WTC11 (cell line): ENCODE data around the gene NCOA3. TPM values are rescaled to one million over a fixed set of nuclear protein-coding genes. Genes with fewer than 3 reads are reported as not detected.

ENCODE experiments used
- ATAC-seq: fragments of 200-7000 bp; cut with Tn5 transposase; 2 replicates; pipeline ENCODE4 v1.10.0; 2021; ENCODE audit warnings: mild to moderate bottlenecking, moderate library complexity
- CTCF ChIA-PET: fragments of 300-600 bp; sonication (Branson Sonifier 250); formaldehyde crosslinking; loops from one replicate; lab custom pipeline; 2021; ENCODE audit warnings: antibody characterized with exemption; lab: Charles Lee
- POLR2A ChIA-PET: fragments of 350-600 bp; sonication (Branson Sonifier 250); formaldehyde crosslinking; loops from one replicate; lab custom pipeline; 2021; ENCODE audit warnings: antibody characterized with exemption; lab: Charles Lee
- DNase-seq: peaks from one replicate; pipeline ENCODE4 v3.0.0; 2021; ENCODE audit warnings: low spot score
- H3K27ac Mint-ChIP-seq: 2 replicates; pipeline ENCODE4 v1.8.0; 2021; ENCODE audit warnings: mixed read lengths
- H3K27me3 Mint-ChIP-seq: 2 replicates; pipeline ENCODE4 v1.8.0; 2021; ENCODE audit warnings: low read depth, mild to moderate bottlenecking, moderate library complexity, mixed read lengths
- H3K36me3 Mint-ChIP-seq: 2 replicates; pipeline ENCODE4 v1.8.0; 2021; ENCODE audit warnings: mixed read lengths
- H3K4me1 Mint-ChIP-seq: 2 replicates; pipeline ENCODE4 v1.8.0; 2022; ENCODE audit warnings: mixed read lengths
- H3K4me3 Mint-ChIP-seq: 2 replicates; pipeline ENCODE4 v1.8.0; 2021; ENCODE audit warnings: mild to moderate bottlenecking, moderate library complexity, mixed read lengths
- H3K9me3 Mint-ChIP-seq: 2 replicates; pipeline ENCODE4 v1.8.0; 2021; ENCODE audit warnings: mixed read lengths
- CBFB ChIP-seq: sonication (generic); formaldehyde crosslinking; IDR thresholded peaks from 2 replicates; pipeline ENCODE4 v1.8.1; 2022; ENCODE audit warnings: mild to moderate bottlenecking, low read depth, missing genetic modification reagents
- GRHL2 ChIP-seq: fragments of 250-450 bp; sonication (Bioruptor Pico); IDR thresholded peaks from 2 replicates; pipeline ENCODE4 v1.8.0; 2022; ENCODE audit warnings: mild to moderate bottlenecking, moderate library complexity; ENCODE audit not compliant: insufficient replicate concordance, severe bottlenecking
- IRF2 ChIP-seq: sonication (generic); formaldehyde crosslinking; IDR thresholded peaks from 2 replicates; pipeline ENCODE4 v1.8.0; 2022; ENCODE audit warnings: low read depth, missing genetic modification reagents, borderline replicate concordance
- MYBL2 ChIP-seq: sonication (generic); formaldehyde crosslinking; IDR thresholded peaks from 2 replicates; pipeline ENCODE4 v1.8.1; 2023; ENCODE audit warnings: mild to moderate bottlenecking, moderate library complexity, missing genetic modification reagents
- NFE2L1 ChIP-seq: sonication (generic); formaldehyde crosslinking; IDR thresholded peaks from 2 replicates; pipeline ENCODE4 v1.8.1; 2023; ENCODE audit warnings: missing genetic modification reagents
- NR3C1 ChIP-seq: sonication (generic); formaldehyde crosslinking; conservative IDR thresholded peaks from 2 replicates; pipeline ENCODE4 v1.8.1; 2023; ENCODE audit warnings: low read depth, mild to moderate bottlenecking, missing genetic modification reagents
- RELA ChIP-seq: sonication (generic); formaldehyde crosslinking; IDR thresholded peaks from 2 replicates; pipeline ENCODE4 v1.8.1; 2022; ENCODE audit warnings: missing genetic modification reagents, mild to moderate bottlenecking, borderline replicate concordance
- RORB ChIP-seq: fragments of 250-450 bp; sonication (Bioruptor Pico); IDR thresholded peaks from 2 replicates; pipeline ENCODE4 v1.9.0; 2021; ENCODE audit warnings: mild to moderate bottlenecking
- SMAD4 ChIP-seq: sonication (generic); formaldehyde crosslinking; IDR thresholded peaks from 2 replicates; pipeline ENCODE4 v1.8.0; 2022; ENCODE audit warnings: mild to moderate bottlenecking, missing genetic modification reagents
- ZNF317 ChIP-seq: sonication (generic); formaldehyde crosslinking; IDR thresholded peaks from 2 replicates; pipeline ENCODE4 v1.8.1; 2023; ENCODE audit warnings: low read depth, mild to moderate bottlenecking, moderate library complexity, missing genetic modification reagents, borderline replicate concordance
- ZNF416 ChIP-seq: fragments of 250-450 bp; sonication (Bioruptor Pico); IDR thresholded peaks from 2 replicates; pipeline ENCODE4 v1.9.0; 2021; ENCODE audit warnings: mild to moderate bottlenecking, inconsistent platforms
- total RNA-seq: library from RNA; stranded (reverse); gene quantifications from 3 replicates; pipeline ENCODE4 v1.2.3, GENCODE V29; 2021
- TF ChIP-seq, protein P1 (sequence below): sonication (generic); formaldehyde crosslinking; IDR thresholded peaks from 2 replicates; pipeline ENCODE4 v1.8.1; 2023; ENCODE audit warnings: mild to moderate bottlenecking, missing genetic modification reagents, moderate library complexity
- TF ChIP-seq, protein P2 (sequence below): sonication (generic); formaldehyde crosslinking; IDR thresholded peaks from 2 replicates; pipeline ENCODE4 v1.8.1; 2023; ENCODE audit warnings: mild to moderate bottlenecking, missing genetic modification reagents
- TF ChIP-seq, protein P3 (sequence below): sonication (generic); formaldehyde crosslinking; IDR thresholded peaks from 2 replicates; pipeline ENCODE4 v1.8.0; 2022; ENCODE audit warnings: mild to moderate bottlenecking, missing genetic modification reagents
- TF ChIP-seq, protein P4 (sequence below): sonication (generic); formaldehyde crosslinking; IDR thresholded peaks from 2 replicates; pipeline ENCODE4 v1.8.0; 2022; ENCODE audit warnings: mild to moderate bottlenecking, missing genetic modification reagents
- TF ChIP-seq, protein P5 (sequence below): fragments of 250-450 bp; sonication (Bioruptor Pico); conservative IDR thresholded peaks from 2 replicates; pipeline ENCODE4 v1.9.0; 2021; ENCODE audit warnings: mild to moderate bottlenecking
- TF ChIP-seq, protein P6 (sequence below): sonication (generic); formaldehyde crosslinking; IDR thresholded peaks from 2 replicates; pipeline ENCODE4 v1.8.1; 2022; ENCODE audit warnings: low read depth, missing genetic modification reagents, borderline replicate concordance
- TF ChIP-seq, protein P7 (sequence below): sonication (generic); formaldehyde crosslinking; IDR thresholded peaks from 2 replicates; pipeline ENCODE4 v1.8.1; 2022; ENCODE audit warnings: mild to moderate bottlenecking, missing genetic modification reagents, moderate library complexity, borderline replicate concordance

The NCOA3 gene
- total RNA-seq, 1 experiment from 2014 or later: 25.2 TPM

DNA sequence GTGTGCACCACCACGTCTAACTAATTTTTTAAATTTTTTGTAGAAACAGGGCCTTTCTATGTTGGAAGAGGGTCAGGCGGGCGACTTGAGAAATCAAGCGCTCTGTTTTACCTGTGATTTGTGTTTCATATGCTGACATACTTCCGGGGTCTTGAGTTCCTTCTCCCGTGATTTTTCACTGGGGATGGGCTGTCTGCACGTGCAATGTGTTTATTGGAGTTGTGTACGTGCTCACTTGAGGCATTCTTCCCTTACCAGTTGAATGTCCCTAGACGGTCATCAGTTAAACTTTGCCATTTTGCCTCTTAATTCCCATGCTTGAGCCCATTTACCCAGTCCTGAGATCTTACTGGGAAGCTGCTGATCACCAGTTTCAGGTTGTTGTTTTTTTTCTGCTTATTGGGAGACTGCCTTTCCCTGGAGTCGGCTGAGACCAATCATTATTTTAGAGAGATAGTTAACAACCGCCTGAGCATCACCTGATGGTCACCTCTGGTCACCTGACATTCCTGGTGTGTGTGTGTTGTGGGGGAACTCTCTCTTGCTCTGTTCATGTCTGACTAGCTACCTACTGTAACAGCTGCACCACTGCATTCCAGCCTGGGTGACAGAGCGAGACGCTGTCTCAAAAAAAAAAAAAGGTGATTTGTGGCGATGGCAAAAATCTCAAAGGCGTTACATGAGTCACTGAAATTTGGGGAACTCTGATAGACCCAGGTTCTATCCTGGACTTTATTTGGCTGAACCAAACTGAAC is 34.8 kb upstream of the NCOA3 start:
- POLR2A ChIA-PET: no interaction called here
- TF ChIP-seq SMAD4 (CRISPR knock-in tag) (no peak), ZNF317 (CRISPR knock-in tag) (no peak), MYBL2 (CRISPR knock-in tag) (no peak), CBFB (CRISPR knock-in tag) (no peak), NR3C1 (CRISPR knock-in tag) (no peak)
- TF ChIP-seq, protein P1, sequence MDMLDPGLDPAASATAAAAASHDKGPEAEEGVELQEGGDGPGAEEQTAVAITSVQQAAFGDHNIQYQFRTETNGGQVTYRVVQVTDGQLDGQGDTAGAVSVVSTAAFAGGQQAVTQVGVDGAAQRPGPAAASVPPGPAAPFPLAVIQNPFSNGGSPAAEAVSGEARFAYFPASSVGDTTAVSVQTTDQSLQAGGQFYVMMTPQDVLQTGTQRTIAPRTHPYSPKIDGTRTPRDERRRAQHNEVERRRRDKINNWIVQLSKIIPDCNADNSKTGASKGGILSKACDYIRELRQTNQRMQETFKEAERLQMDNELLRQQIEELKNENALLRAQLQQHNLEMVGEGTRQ (CRISPR knock-in tag): peak; percentile 46; the same call in 1 of the 2 replicates
- ATAC-seq: no peak

DNA sequence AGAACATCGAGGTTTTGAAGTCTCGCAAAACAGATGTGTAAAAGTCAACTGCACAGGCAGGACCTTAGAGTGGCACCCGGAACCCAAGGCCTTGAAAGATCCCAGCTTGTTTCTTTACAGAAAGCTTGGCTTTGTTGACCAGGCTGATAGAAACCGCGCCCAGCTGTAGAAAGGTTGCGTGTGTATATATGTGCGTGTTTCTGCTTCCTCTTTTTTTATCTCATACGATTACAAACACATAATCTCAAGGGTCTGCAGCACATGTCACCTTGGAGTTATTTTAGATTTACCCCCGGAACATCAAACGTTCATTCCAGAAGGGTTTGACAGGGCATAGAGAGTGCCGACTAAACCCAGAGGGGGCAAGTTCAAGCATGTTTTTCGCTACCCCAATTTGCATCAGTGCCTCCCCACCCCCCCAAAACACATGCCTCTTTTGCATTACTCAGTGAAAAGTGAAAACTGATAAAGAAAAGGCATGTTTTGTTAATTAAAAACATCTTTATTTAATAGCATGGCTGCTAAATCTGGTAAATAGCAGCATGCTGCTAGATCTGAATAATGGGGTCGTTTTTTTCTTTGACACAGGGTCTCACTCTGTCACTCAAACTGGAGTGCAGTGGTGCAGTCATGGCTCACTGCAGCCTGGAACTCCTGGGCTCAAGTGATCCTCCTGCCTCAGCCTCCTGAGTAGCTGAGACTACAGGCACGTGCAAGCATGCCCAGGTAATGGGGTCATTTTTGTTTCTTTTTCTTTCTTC is 33.2 kb upstream of the NCOA3 start:
- no peak for ATAC-seq
- no peaks in the 10 kb centered on the region for H3K27me3 Mint-ChIP-seq
- no peak overlapping the region; the same call in 1 of the 2 replicates for H3K27ac Mint-ChIP-seq
- TF ChIP-seq MYBL2 (CRISPR knock-in tag): no peak
- TF ChIP-seq, protein P2, sequence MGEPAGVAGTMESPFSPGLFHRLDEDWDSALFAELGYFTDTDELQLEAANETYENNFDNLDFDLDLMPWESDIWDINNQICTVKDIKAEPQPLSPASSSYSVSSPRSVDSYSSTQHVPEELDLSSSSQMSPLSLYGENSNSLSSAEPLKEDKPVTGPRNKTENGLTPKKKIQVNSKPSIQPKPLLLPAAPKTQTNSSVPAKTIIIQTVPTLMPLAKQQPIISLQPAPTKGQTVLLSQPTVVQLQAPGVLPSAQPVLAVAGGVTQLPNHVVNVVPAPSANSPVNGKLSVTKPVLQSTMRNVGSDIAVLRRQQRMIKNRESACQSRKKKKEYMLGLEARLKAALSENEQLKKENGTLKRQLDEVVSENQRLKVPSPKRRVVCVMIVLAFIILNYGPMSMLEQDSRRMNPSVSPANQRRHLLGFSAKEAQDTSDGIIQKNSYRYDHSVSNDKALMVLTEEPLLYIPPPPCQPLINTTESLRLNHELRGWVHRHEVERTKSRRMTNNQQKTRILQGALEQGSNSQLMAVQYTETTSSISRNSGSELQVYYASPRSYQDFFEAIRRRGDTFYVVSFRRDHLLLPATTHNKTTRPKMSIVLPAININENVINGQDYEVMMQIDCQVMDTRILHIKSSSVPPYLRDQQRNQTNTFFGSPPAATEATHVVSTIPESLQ: no peak
- no peak for TF ChIP-seq NR3C1 (CRISPR knock-in tag)
- TF ChIP-seq, protein P3, sequence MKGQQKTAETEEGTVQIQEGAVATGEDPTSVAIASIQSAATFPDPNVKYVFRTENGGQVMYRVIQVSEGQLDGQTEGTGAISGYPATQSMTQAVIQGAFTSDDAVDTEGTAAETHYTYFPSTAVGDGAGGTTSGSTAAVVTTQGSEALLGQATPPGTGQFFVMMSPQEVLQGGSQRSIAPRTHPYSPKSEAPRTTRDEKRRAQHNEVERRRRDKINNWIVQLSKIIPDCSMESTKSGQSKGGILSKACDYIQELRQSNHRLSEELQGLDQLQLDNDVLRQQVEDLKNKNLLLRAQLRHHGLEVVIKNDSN (CRISPR knock-in tag): no peak
- TF ChIP-seq NFE2L1 (CRISPR knock-in tag): no peak
- TF ChIP-seq, protein P4, sequence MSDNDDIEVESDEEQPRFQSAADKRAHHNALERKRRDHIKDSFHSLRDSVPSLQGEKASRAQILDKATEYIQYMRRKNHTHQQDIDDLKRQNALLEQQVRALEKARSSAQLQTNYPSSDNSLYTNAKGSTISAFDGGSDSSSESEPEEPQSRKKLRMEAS (CRISPR knock-in tag): no peak
- no peak for TF ChIP-seq ZNF416 (CRISPR knock-in tag)
- no peak for TF ChIP-seq RELA (CRISPR knock-in tag)
- TF ChIP-seq GRHL2: no peak
- TF ChIP-seq, protein P5, sequence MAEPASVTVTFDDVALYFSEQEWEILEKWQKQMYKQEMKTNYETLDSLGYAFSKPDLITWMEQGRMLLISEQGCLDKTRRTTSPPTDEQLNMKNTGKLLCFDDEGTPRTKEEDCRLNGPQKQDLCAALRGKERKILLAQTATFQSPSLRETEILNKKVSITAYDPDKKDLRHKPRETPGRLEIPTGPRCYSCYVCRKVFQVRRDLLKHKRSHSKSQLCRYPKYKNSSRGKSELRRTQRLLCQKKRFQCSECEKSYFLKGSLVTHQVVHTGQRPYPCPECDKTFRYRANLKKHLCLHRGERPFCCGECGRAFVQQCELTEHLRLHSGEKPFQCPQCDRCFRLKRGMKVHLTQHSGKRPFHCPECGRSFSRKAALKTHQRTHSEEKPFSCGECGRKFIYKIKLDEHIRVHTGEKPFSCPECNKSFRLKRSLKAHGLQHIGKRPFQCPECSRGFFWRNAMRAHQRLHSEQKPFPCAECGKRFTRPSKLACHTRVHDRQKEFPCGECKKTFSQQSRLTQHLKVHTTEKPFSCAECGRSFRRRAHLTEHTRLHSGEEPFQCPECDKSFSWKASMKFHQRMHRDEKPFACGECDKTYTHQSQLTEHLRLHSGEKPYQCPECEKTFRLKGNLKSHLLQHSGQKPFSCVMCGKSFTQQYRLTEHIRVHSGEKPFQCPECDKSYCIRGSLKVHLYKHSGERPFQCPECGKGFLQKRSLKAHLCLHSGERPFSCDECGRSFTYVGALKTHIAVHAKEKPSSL (CRISPR knock-in tag): no peak
- TF ChIP-seq RORB (CRISPR knock-in tag): no peak
- TF ChIP-seq, protein P6, sequence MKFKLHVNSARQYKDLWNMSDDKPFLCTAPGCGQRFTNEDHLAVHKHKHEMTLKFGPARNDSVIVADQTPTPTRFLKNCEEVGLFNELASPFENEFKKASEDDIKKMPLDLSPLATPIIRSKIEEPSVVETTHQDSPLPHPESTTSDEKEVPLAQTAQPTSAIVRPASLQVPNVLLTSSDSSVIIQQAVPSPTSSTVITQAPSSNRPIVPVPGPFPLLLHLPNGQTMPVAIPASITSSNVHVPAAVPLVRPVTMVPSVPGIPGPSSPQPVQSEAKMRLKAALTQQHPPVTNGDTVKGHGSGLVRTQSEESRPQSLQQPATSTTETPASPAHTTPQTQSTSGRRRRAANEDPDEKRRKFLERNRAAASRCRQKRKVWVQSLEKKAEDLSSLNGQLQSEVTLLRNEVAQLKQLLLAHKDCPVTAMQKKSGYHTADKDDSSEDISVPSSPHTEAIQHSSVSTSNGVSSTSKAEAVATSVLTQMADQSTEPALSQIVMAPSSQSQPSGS (CRISPR knock-in tag): no peak
- no peak for TF ChIP-seq IRF2
- TF ChIP-seq, protein P7, sequence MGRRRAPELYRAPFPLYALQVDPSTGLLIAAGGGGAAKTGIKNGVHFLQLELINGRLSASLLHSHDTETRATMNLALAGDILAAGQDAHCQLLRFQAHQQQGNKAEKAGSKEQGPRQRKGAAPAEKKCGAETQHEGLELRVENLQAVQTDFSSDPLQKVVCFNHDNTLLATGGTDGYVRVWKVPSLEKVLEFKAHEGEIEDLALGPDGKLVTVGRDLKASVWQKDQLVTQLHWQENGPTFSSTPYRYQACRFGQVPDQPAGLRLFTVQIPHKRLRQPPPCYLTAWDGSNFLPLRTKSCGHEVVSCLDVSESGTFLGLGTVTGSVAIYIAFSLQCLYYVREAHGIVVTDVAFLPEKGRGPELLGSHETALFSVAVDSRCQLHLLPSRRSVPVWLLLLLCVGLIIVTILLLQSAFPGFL: no peak
- no peak overlapping the region for H3K4me3 Mint-ChIP-seq
- H3K9me3 Mint-ChIP-seq: no peaks in the 10 kb centered on the region
- no peaks in the 10 kb centered on the region for H3K36me3 Mint-ChIP-seq
- peaks cover 4% of the 10 kb centered on the region for H3K4me1 Mint-ChIP-seq
- ChIA-PET POLR2A (interaction anchor here (0.6 kb wide), 1 partner anchor 62 kb away, joined by 5 read pairs; no protein-coding TSS in a partner anchor), CTCF (no interaction called here)
- no peak for DNase-seq

More for the DNA sequence above, 34.8 kb upstream of the NCOA3 start:
- no peaks in the 10 kb centered on the region for H3K9me3 Mint-ChIP-seq
- no peak overlapping the region for H3K27ac Mint-ChIP-seq
- DNase-seq: no peak
- H3K27me3 Mint-ChIP-seq: no peaks in the 10 kb centered on the region
- no peaks in the 10 kb centered on the region for H3K36me3 Mint-ChIP-seq
- no peak overlapping the region for H3K4me3 Mint-ChIP-seq
- CTCF ChIA-PET: no interaction called here
- peaks cover 4% of the 10 kb centered on the region for H3K4me1 Mint-ChIP-seq
